HCT116 (cell line): ENCODE results near the gene POLR3G. TPM values are rescaled to one million over a fixed set of nuclear protein-coding genes. Genes with fewer than 3 reads are reported as not detected.

Source experiments
- ATAC-seq: fragments of 200-7000 bp; cut with Tn5 transposase; 2 replicates; pipeline ENCODE4 v1.9.1; 2020; ENCODE audit warnings: mild to moderate bottlenecking, moderate library complexity
- BruUV-seq: library from RNA; stranded (reverse); fragments of 400-500 nt; replicated peaks from 2 replicates; lab custom pipeline; 2021; lab: Mats Ljungman, UMichigan
- CTCF ChIA-PET: fragments of 300-600 bp; sonication (Branson Sonifier 250); formaldehyde crosslinking; loops from one replicate; lab custom pipeline; 2021; ENCODE audit warnings: antibody characterized with exemption; lab: Charles Lee
- POLR2A ChIA-PET: fragments of 300-600, 350-600 bp; sonication (Branson Sonifier 250); formaldehyde crosslinking; loops from one replicate; lab custom pipeline; 2021; ENCODE audit warnings: antibody characterized with exemption; lab: Charles Lee
- RAD21 ChIA-PET, 2 experiments: fragments of 300-600 bp; sonication (Branson Sonifier 250); formaldehyde crosslinking; loops; one replicate each; lab custom pipeline; 2023; ENCODE audit warnings: low total read pairs in 2 of 2; ENCODE audit not compliant: uncharacterized antibody in 2 of 2, unreplicated experiment in 2 of 2, low non-redundant PET in 1 of 2; lab: Charles Lee
- DNase-seq: peaks from one replicate; pipeline ENCODE4 v3.0.0-alpha.2; 2010; ENCODE audit warnings: low read depth, low spot score
- H2AFZ ChIP-seq: fragments of 200-600 bp; shearing (Covaris generic), sonication (generic); 2 replicates; pipeline ENCODE4 v1.6.1; 2017; ENCODE audit warnings: low read depth, mixed run types, mixed read lengths, antibody characterized with exemption, low read length; ENCODE audit not compliant: poor library complexity, severe bottlenecking
- H3K27ac ChIP-seq: 2 replicates; pipeline ENCODE4 v1.5.1; 2012; ENCODE audit warnings: low read depth, low read length
- H3K27me3 ChIP-seq: fragments of 200-600 bp; sonication (generic); 2 replicates; pipeline ENCODE4 v1.6.1; 2016; ENCODE audit warnings: mixed run types, low read length, mixed read lengths; ENCODE audit not compliant: insufficient read depth
- H3K36me3 ChIP-seq, 2 experiments: fragments of 200-500 bp in 1 of 2; fragments of 200-600 bp in 1 of 2; sonication (Bioruptor generic) in 1 of 2; sonication (generic) in 1 of 2; 2 replicates each; pipeline versions ENCODE4 v1.5.1 to v1.6.1; 2014 to 2016; ENCODE audit warnings: low read length in 2 of 2, inconsistent platforms in 1 of 2, mixed read lengths in 1 of 2, mixed run types in 1 of 2; ENCODE audit not compliant: insufficient read depth in 2 of 2, control insufficient read depth in 1 of 2
- H3K4me1 ChIP-seq, 2 experiments: fragments of 200-600 bp in 1 of 2; sonication (generic) in 1 of 2; 2 replicates each; pipeline versions ENCODE4 v1.5.1 to v1.6.1; 2012 to 2017; ENCODE audit warnings: low read length in 2 of 2, inconsistent platforms in 1 of 2, mild to moderate bottlenecking in 1 of 2, mixed read lengths in 1 of 2, mixed run types in 1 of 2, moderate library complexity in 1 of 2; ENCODE audit not compliant: insufficient read depth in 2 of 2, control insufficient read depth in 1 of 2
- H3K4me2 ChIP-seq: fragments of 200-600 bp; sonication (generic); 2 replicates; pipeline ENCODE4 v1.6.1; 2017; ENCODE audit warnings: mixed run types, low read length, mixed read lengths
- H3K4me3 ChIP-seq, 2 experiments: fragments of 200-600 bp in 1 of 2; sonication (generic) in 1 of 2; replicated peaks in 1 of 2; 2 replicates each; pipeline ENCODE4 v1.5.1; 2011 to 2016; ENCODE audit warnings: low read length in 2 of 2, control low read depth in 1 of 2, low read depth in 1 of 2, mild to moderate bottlenecking in 1 of 2, mixed read lengths in 1 of 2, mixed run types in 1 of 2
- H3K79me2 ChIP-seq: fragments of 200-600 bp; sonication (generic); 2 replicates; pipeline ENCODE4 v1.6.1; 2017; ENCODE audit warnings: mild to moderate bottlenecking, mixed run types, low read length, moderate library complexity, mixed read lengths; ENCODE audit not compliant: insufficient read depth
- H3K9ac ChIP-seq: fragments of 200-600 bp; sonication (generic); 2 replicates; pipeline ENCODE4 v1.6.1; 2016; ENCODE audit warnings: low read length, mixed read lengths
- H3K9me2 ChIP-seq: fragments of 200-600 bp; sonication (generic), shearing (Covaris generic); 2 replicates; pipeline ENCODE4 v1.6.1; 2017; ENCODE audit warnings: mixed run types, mild to moderate bottlenecking, moderate library complexity; ENCODE audit not compliant: insufficient read depth
- H3K9me3 ChIP-seq, 2 experiments: fragments of 200-500 bp in 1 of 2; fragments of 200-600 bp in 1 of 2; sonication (Bioruptor generic) in 1 of 2; sonication (generic) in 1 of 2; 2 replicates each; pipeline ENCODE4 v1.6.1; 2014 to 2017; ENCODE audit warnings: low read length in 2 of 2, mixed read lengths in 2 of 2, inconsistent platforms in 1 of 2, low read depth in 1 of 2, mild to moderate bottlenecking in 1 of 2, mixed run types in 1 of 2, moderate library complexity in 1 of 2; ENCODE audit not compliant: control insufficient read depth in 1 of 2, insufficient read depth in 1 of 2
- H4K20me1 ChIP-seq: fragments of 200-600 bp; sonication (generic), shearing (Covaris generic); 2 replicates; pipeline ENCODE4 v1.6.1; 2017; ENCODE audit warnings: mixed run types, mild to moderate bottlenecking, moderate library complexity; ENCODE audit not compliant: insufficient read depth
- CBX3 ChIP-seq: IDR thresholded peaks from 2 replicates; pipeline ENCODE4 v1.6.1; 2012; ENCODE audit warnings: low read depth
- CEBPB ChIP-seq: IDR thresholded peaks from 2 replicates; pipeline ENCODE4 v1.6.1; 2012; ENCODE audit warnings: low read depth
- EGR1 ChIP-seq: IDR thresholded peaks from 2 replicates; pipeline ENCODE4 v1.6.1; 2012; ENCODE audit warnings: low read depth
- EZH2 ChIP-seq: fragments of 200-600 bp; sonication (generic); IDR thresholded peaks from 2 replicates; pipeline ENCODE4 v1.6.1; 2017; ENCODE audit warnings: antibody characterized with exemption, mixed run types
- JUND ChIP-seq: IDR thresholded peaks from 2 replicates; pipeline ENCODE4 v1.6.1; 2012
- POLR2A ChIP-seq: IDR thresholded peaks from 2 replicates; pipeline ENCODE4 v1.7.0; 2011; ENCODE audit warnings: borderline replicate concordance; ENCODE audit not compliant: insufficient read depth, insufficient read length; ENCODE audit errors: extremely low read depth
- TCF7L2 ChIP-seq: IDR thresholded peaks from 2 replicates; pipeline ENCODE4 v1.7.0; 2011; ENCODE audit warnings: borderline replicate concordance, inconsistent platforms; ENCODE audit not compliant: insufficient read depth, insufficient read length; ENCODE audit errors: extremely low read depth
- ZNF274 ChIP-seq: fragments of 200-500 bp; sonication (Bioruptor generic); IDR thresholded peaks from 2 replicates; pipeline ENCODE4 v1.6.1; 2014; ENCODE audit warnings: mild to moderate bottlenecking, low read depth, low read length, inconsistent platforms
- intact Hi-C: fragments of 100-400 bp; cut with micrococcal nuclease; formaldehyde crosslinking; loops from 2 replicates; pipeline ENCODE4 v1.10.0; 2022
- total RNA-seq: library from RNA; stranded (reverse); gene quantifications from one replicate; pipeline ENCODE4 v1.2.1, GENCODE V29; 2021; ENCODE audit not compliant: unreplicated experiment
- TF ChIP-seq, protein P1 (sequence below): IDR thresholded peaks from 2 replicates; pipeline ENCODE4 v1.6.1; 2012; ENCODE audit warnings: low read depth
- TF ChIP-seq, protein P2 (sequence below): IDR thresholded peaks from 2 replicates; pipeline ENCODE4 v1.6.1; 2012
- TF ChIP-seq, protein P3 (sequence below): IDR thresholded peaks from 2 replicates; pipeline ENCODE4 v1.6.1; 2011; ENCODE audit warnings: mild to moderate bottlenecking, low read length, moderate library complexity; ENCODE audit not compliant: insufficient replicate concordance; ENCODE audit errors: extremely low read depth
- TF ChIP-seq, protein P4 (sequence below), 3 experiments: fragments of 200-600 bp in 1 of 3; sonication (generic) in 1 of 3; IDR thresholded peaks in 2 of 3; conservative IDR thresholded peaks in 1 of 3; 2 replicates each; pipeline ENCODE4 v1.5.1; 2012 to 2017; ENCODE audit warnings: low read depth in 2 of 3, low read length in 2 of 3, antibody characterized with exemption in 1 of 3, borderline replicate concordance in 1 of 3, control low read depth in 1 of 3, mild to moderate bottlenecking in 1 of 3, mixed read lengths in 1 of 3, mixed run types in 1 of 3, moderate library complexity in 1 of 3; ENCODE audit not compliant: insufficient read depth in 1 of 3

POLR3G gene
- total RNA-seq, 1 experiment from 2014 or later, result 44.8 TPM

DNA sequence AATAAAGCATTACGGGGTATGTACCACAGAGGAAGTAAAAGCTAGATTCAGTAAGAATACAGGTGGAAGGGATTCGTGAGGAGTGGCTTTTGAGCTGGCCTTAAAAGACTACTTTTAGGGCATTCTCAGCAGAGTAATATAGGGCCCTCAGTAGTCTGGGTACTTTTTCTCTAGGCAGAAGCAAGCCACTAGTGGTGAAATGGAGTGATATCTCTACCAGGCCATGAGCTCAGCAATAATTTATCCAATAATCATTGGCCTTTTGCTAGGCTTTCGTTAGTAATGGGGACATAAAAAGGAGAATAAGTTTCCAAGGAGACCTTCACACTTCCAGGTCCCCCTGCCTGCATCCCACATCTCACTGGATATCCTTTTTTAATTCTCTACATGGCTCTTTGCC is 1.7 kb downstream of the POLR3G start:
- POLR2A ChIA-PET, result no interaction called here
- Histone ChIP-seq H3K27ac (no peak overlapping the region), H4K20me1 (no peaks in the 10 kb centered on the region), H3K9ac (no peak overlapping the region), H3K9me2 (no peaks in the 10 kb centered on the region), H3K4me2 (peak overlapping the region; percentile 84), H3K9me3 (no peaks in the 10 kb centered on the region), H3K4me1 (peaks cover 6 to 31% of the 10 kb centered on the region in 2 experiments; a peak in 3 of 4 replicates), H3K4me3 (peak overlapping the region in 1 of 2 experiments; percentile 85; a peak in 2 of 4 replicates), H3K79me2 (peaks cover 81% of the 10 kb centered on the region), H2AFZ (no peak overlapping the region), H3K27me3 (no peaks in the 10 kb centered on the region), H3K36me3 (0 out of 4 replicates have a peak, but pooled peaks cover 0 to 2% of the 10 kb centered on the region in 2 experiments)
- no TSS peak for BruUV-seq
- intact Hi-C loops, result no loop called here
- ATAC-seq, result no peak
- DNase-seq, result no peak
- TF ChIP-seq, protein P1, sequence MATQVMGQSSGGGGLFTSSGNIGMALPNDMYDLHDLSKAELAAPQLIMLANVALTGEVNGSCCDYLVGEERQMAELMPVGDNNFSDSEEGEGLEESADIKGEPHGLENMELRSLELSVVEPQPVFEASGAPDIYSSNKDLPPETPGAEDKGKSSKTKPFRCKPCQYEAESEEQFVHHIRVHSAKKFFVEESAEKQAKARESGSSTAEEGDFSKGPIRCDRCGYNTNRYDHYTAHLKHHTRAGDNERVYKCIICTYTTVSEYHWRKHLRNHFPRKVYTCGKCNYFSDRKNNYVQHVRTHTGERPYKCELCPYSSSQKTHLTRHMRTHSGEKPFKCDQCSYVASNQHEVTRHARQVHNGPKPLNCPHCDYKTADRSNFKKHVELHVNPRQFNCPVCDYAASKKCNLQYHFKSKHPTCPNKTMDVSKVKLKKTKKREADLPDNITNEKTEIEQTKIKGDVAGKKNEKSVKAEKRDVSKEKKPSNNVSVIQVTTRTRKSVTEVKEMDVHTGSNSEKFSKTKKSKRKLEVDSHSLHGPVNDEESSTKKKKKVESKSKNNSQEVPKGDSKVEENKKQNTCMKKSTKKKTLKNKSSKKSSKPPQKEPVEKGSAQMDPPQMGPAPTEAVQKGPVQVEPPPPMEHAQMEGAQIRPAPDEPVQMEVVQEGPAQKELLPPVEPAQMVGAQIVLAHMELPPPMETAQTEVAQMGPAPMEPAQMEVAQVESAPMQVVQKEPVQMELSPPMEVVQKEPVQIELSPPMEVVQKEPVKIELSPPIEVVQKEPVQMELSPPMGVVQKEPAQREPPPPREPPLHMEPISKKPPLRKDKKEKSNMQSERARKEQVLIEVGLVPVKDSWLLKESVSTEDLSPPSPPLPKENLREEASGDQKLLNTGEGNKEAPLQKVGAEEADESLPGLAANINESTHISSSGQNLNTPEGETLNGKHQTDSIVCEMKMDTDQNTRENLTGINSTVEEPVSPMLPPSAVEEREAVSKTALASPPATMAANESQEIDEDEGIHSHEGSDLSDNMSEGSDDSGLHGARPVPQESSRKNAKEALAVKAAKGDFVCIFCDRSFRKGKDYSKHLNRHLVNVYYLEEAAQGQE, result no peak
- TF ChIP-seq TCF7L2 (no peak), CBX3 (no peak), ZNF274 (no peak), POLR2A (no peak), EZH2 (no peak), JUND (no peak), CEBPB (no peak), EGR1 (no peak)
- TF ChIP-seq, protein P2, sequence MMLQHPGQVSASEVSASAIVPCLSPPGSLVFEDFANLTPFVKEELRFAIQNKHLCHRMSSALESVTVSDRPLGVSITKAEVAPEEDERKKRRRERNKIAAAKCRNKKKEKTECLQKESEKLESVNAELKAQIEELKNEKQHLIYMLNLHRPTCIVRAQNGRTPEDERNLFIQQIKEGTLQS, result no peak
- TF ChIP-seq, protein P3, sequence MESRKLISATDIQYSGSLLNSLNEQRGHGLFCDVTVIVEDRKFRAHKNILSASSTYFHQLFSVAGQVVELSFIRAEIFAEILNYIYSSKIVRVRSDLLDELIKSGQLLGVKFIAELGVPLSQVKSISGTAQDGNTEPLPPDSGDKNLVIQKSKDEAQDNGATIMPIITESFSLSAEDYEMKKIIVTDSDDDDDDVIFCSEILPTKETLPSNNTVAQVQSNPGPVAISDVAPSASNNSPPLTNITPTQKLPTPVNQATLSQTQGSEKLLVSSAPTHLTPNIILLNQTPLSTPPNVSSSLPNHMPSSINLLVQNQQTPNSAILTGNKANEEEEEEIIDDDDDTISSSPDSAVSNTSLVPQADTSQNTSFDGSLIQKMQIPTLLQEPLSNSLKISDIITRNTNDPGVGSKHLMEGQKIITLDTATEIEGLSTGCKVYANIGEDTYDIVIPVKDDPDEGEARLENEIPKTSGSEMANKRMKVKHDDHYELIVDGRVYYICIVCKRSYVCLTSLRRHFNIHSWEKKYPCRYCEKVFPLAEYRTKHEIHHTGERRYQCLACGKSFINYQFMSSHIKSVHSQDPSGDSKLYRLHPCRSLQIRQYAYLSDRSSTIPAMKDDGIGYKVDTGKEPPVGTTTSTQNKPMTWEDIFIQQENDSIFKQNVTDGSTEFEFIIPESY, result no peak
- TF ChIP-seq, protein P4, sequence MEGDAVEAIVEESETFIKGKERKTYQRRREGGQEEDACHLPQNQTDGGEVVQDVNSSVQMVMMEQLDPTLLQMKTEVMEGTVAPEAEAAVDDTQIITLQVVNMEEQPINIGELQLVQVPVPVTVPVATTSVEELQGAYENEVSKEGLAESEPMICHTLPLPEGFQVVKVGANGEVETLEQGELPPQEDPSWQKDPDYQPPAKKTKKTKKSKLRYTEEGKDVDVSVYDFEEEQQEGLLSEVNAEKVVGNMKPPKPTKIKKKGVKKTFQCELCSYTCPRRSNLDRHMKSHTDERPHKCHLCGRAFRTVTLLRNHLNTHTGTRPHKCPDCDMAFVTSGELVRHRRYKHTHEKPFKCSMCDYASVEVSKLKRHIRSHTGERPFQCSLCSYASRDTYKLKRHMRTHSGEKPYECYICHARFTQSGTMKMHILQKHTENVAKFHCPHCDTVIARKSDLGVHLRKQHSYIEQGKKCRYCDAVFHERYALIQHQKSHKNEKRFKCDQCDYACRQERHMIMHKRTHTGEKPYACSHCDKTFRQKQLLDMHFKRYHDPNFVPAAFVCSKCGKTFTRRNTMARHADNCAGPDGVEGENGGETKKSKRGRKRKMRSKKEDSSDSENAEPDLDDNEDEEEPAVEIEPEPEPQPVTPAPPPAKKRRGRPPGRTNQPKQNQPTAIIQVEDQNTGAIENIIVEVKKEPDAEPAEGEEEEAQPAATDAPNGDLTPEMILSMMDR (IDR thresholded peaks at IDR 0.05 in 2 of 3, conservative IDR thresholded peaks at IDR 0.05 in 1 of 3; ENCODE audit: borderline replicate concordance in 1 of 3, insufficient read depth in 1 of 3, low read depth in 2 of 3, low read length in 2 of 3), result no peak
- CTCF ChIA-PET, result no interaction called here
- RAD21 ChIA-PET, result no interaction called here
